ENCODE data around the gene BAG2. TPM values are rescaled to one million over a fixed set of nuclear protein-coding genes. Genes with fewer than 3 reads are reported as not detected.

BAG2 gene
- total and polyA plus RNA-seq, 2 of the 13 experiments (the other 11 are each of a cell fraction or from before 2014, with no cell fraction given) = 5.7 to 15.1 TPM

- TF ChIP-seq, protein P1, sequence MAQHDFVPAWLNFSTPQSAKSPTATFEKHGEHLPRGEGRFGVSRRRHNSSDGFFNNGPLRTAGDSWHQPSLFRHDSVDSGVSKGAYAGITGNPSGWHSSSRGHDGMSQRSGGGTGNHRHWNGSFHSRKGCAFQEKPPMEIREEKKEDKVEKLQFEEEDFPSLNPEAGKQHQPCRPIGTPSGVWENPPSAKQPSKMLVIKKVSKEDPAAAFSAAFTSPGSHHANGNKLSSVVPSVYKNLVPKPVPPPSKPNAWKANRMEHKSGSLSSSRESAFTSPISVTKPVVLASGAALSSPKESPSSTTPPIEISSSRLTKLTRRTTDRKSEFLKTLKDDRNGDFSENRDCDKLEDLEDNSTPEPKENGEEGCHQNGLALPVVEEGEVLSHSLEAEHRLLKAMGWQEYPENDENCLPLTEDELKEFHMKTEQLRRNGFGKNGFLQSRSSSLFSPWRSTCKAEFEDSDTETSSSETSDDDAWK (CRISPR knock-in tag; IDR thresholded peaks at IDR 0.05) = no peak
- TF ChIP-seq ZNF30 (CRISPR knock-in tag; IDR thresholded peaks at IDR 0.05) = no peak
- no peak for TF ChIP-seq NFYB (CRISPR knock-in tag; IDR thresholded peaks at IDR 0.05)
- TF ChIP-seq ZBTB39 (CRISPR knock-in tag; IDR thresholded peaks at IDR 0.05) = no peak
- TF ChIP-seq, protein P2, sequence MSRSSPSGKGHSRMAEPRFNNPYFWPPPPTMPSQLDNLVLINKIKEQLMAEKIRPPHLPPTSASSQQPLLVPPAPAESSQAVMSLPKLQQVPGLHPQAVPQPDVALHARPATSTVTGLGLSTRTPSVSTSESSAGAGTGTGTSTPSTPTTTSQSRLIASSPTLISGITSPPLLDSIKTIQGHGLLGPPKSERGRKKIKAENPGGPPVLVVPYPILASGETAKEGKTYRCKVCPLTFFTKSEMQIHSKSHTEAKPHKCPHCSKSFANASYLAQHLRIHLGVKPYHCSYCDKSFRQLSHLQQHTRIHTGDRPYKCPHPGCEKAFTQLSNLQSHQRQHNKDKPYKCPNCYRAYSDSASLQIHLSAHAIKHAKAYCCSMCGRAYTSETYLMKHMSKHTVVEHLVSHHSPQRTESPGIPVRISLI (CRISPR knock-in tag; IDR thresholded peaks at IDR 0.05; ENCODE audit: borderline replicate concordance) = no peak
- TF ChIP-seq, protein P3, sequence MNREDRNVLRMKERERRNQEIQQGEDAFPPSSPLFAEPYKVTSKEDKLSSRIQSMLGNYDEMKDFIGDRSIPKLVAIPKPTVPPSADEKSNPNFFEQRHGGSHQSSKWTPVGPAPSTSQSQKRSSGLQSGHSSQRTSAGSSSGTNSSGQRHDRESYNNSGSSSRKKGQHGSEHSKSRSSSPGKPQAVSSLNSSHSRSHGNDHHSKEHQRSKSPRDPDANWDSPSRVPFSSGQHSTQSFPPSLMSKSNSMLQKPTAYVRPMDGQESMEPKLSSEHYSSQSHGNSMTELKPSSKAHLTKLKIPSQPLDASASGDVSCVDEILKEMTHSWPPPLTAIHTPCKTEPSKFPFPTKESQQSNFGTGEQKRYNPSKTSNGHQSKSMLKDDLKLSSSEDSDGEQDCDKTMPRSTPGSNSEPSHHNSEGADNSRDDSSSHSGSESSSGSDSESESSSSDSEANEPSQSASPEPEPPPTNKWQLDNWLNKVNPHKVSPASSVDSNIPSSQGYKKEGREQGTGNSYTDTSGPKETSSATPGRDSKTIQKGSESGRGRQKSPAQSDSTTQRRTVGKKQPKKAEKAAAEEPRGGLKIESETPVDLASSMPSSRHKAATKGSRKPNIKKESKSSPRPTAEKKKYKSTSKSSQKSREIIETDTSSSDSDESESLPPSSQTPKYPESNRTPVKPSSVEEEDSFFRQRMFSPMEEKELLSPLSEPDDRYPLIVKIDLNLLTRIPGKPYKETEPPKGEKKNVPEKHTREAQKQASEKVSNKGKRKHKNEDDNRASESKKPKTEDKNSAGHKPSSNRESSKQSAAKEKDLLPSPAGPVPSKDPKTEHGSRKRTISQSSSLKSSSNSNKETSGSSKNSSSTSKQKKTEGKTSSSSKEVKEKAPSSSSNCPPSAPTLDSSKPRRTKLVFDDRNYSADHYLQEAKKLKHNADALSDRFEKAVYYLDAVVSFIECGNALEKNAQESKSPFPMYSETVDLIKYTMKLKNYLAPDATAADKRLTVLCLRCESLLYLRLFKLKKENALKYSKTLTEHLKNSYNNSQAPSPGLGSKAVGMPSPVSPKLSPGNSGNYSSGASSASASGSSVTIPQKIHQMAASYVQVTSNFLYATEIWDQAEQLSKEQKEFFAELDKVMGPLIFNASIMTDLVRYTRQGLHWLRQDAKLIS (CRISPR knock-in tag; IDR thresholded peaks at IDR 0.05) = no peak
These were observed 34.8 kb upstream of the BAG2 start (continued) for GRCh38 chr6:57137350-57137749.

All from HepG2 (cell line).